OCI-LY3 (cell line): ENCODE measurements around the gene ASTN2.

Experiments used
- H2AFZ ChIP-seq: fragments of 200-600, 300-600 bp; shearing (Covaris generic); 2 replicates; pipeline ENCODE4 v1.6.0; 2014; ENCODE audit warnings: antibody characterized with exemption, low read depth, low read length
- H3K27ac ChIP-seq: fragments of 200-600, 300-600 bp; sonication (generic); 2 replicates; pipeline ENCODE4 v1.5.1; 2014; ENCODE audit warnings: mild to moderate bottlenecking, low read length, moderate library complexity, mixed read lengths
- H3K27me3 ChIP-seq: fragments of 200-600, 300-600 bp; sonication (generic); 2 replicates; pipeline ENCODE4 v1.6.1; 2014; ENCODE audit warnings: low read depth, low read length, mixed read lengths
- H3K36me3 ChIP-seq: fragments of 200-600, 300-600 bp; sonication (generic); replicated peaks from 2 replicates; pipeline ENCODE3; 2014; ENCODE audit warnings: low read depth, low read length, mixed read lengths
- H3K4me1 ChIP-seq: fragments of 300-600, 200-600 bp; sonication (generic); 2 replicates; pipeline ENCODE4 v1.6.1; 2014; ENCODE audit warnings: low read length, mixed read lengths
- H3K4me2 ChIP-seq: fragments of 200-600, 300-600 bp; sonication (generic); 2 replicates; pipeline ENCODE4 v1.6.1; 2014; ENCODE audit warnings: low read length, mixed read lengths
- H3K4me3 ChIP-seq: fragments of 300-600, 200-600 bp; sonication (generic); 2 replicates; pipeline ENCODE4 v1.5.1; 2014; ENCODE audit warnings: antibody characterized with exemption, mild to moderate bottlenecking, low read length, moderate library complexity
- H3K79me2 ChIP-seq: fragments of 300-600, 200-600 bp; shearing (Covaris generic); 2 replicates; pipeline ENCODE4 v1.6.1; 2014; ENCODE audit warnings: mild to moderate bottlenecking, low read length, mixed read lengths
- H3K9ac ChIP-seq: fragments of 300-600, 200-600 bp; shearing (Covaris generic); 2 replicates; pipeline ENCODE4 v1.6.0; 2014; ENCODE audit warnings: mild to moderate bottlenecking, low read length, moderate library complexity
- H3K9me3 ChIP-seq: fragments of 200-600, 300-600 bp; shearing (Covaris generic); 2 replicates; pipeline ENCODE4 v1.6.1; 2014; ENCODE audit warnings: low read length, mixed read lengths; ENCODE audit not compliant: insufficient read depth
- H4K20me1 ChIP-seq: fragments of 200-600, 300-600 bp; sonication (generic); 2 replicates; pipeline ENCODE4 v1.6.1; 2016; ENCODE audit warnings: low read length, mixed read lengths; ENCODE audit not compliant: insufficient read depth
- EZH2phosphoT487 ChIP-seq: fragments of 200-600 bp; shearing (Covaris generic); IDR thresholded peaks from 2 replicates; pipeline ENCODE4 v1.6.1; 2018; ENCODE audit warnings: antibody characterized with exemption, mixed run types, low read depth
- TF ChIP-seq, protein P1 (sequence below): fragments of 200-600, 300-600 bp; sonication (generic); IDR thresholded peaks from 2 replicates; pipeline ENCODE4 v1.5.1; 2014; ENCODE audit warnings: antibody characterized with exemption, low read length, low read depth

ASTN2 gene

DNA sequence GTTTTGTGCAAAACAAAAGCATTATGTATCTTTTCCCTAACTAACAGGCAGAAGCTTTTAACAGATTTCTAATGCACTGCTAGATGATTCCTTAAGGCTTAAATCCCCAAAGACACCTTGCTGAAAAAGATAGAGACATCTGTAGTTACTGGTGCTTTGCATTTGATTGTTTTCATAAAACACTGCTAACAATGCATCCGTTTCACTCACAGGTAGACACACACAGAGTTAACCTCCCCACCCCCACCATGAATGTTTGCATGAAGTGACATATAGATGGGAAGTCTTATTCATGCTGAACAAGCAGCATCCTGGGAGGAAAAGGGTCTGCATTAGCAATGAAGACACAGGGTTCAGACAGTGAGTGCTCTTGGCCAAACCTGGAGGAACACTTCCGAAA lies 100.9 kb downstream of the ASTN2 start:
- Histone ChIP-seq H3K27me3 (no peaks in the 10 kb centered on the region), H4K20me1 (no peaks in the 10 kb centered on the region), H3K9me3 (no peaks in the 10 kb centered on the region), H3K4me2 (no peak overlapping the region), H3K4me1 (no peaks in the 10 kb centered on the region), H3K36me3 (no peaks in the 10 kb centered on the region), H3K9ac (no peak overlapping the region), H3K4me3 (no peak overlapping the region), H3K79me2 (no peaks in the 10 kb centered on the region), H3K27ac (no peak overlapping the region), H2AFZ (no peak overlapping the region)
- TF ChIP-seq EZH2phosphoT487, result no peak
- TF ChIP-seq, protein P1, sequence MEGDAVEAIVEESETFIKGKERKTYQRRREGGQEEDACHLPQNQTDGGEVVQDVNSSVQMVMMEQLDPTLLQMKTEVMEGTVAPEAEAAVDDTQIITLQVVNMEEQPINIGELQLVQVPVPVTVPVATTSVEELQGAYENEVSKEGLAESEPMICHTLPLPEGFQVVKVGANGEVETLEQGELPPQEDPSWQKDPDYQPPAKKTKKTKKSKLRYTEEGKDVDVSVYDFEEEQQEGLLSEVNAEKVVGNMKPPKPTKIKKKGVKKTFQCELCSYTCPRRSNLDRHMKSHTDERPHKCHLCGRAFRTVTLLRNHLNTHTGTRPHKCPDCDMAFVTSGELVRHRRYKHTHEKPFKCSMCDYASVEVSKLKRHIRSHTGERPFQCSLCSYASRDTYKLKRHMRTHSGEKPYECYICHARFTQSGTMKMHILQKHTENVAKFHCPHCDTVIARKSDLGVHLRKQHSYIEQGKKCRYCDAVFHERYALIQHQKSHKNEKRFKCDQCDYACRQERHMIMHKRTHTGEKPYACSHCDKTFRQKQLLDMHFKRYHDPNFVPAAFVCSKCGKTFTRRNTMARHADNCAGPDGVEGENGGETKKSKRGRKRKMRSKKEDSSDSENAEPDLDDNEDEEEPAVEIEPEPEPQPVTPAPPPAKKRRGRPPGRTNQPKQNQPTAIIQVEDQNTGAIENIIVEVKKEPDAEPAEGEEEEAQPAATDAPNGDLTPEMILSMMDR, result no peak

DNA sequence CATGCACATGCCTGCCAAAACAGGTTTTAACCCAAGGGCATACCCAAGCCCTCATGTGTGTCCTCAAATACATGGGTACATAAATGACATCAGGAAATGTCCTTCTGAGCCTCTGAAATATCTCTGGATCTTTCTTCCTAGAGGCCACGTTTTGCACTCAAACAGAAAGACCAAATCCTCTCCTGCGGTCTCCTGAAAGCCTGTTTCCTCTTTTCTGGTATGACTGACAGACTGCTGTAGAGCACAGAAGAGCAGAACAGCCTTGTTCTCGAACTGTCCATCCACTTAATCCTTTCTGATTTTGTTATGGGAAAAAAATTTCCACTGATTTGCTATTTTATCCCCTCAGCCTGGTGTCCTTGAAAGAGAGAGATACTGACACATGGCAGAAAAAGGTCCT lies 107.2 kb downstream of the ASTN2 start:
- TF ChIP-seq, protein P1, result no peak
- TF ChIP-seq EZH2phosphoT487, result no peak
- Histone ChIP-seq H3K4me1 (no peaks in the 10 kb centered on the region), H2AFZ (no peak overlapping the region), H3K4me3 (no peak overlapping the region), H4K20me1 (no peaks in the 10 kb centered on the region), H3K9me3 (no peaks in the 10 kb centered on the region), H3K27ac (no peak overlapping the region), H3K36me3 (no peaks in the 10 kb centered on the region), H3K27me3 (0 out of 2 replicates have a peak, but pooled peaks cover 4% of the 10 kb centered on the region), H3K4me2 (no peak overlapping the region), H3K9ac (no peak overlapping the region), H3K79me2 (no peaks in the 10 kb centered on the region)

DNA sequence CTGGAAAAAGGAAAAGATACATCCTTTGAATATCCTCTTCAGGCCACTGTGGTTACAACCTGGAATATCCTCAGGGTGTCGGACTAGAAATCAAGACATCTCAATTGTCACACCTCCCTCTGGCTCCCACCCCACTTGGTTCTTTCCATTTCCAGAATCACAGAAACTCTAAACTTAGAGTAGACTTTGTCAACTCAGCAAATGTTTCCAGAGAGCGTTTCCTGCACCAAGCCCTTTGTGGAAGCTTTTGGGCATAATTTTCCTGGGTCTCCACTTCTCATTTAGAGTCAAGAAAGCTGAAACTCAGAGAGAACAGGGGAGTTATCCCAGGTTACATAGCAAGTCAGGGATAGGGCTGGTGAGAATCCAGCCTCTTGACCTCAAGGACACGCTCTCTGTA lies 108.8 kb downstream of the ASTN2 start:
- Histone ChIP-seq H3K27ac (no peak overlapping the region), H3K27me3 (0 out of 2 replicates have a peak, but pooled peaks cover 4% of the 10 kb centered on the region), H3K4me1 (no peaks in the 10 kb centered on the region), H3K4me3 (no peak overlapping the region), H3K4me2 (no peak overlapping the region), H3K36me3 (no peaks in the 10 kb centered on the region), H4K20me1 (no peaks in the 10 kb centered on the region), H2AFZ (no peak overlapping the region), H3K9ac (no peak overlapping the region), H3K79me2 (no peaks in the 10 kb centered on the region), H3K9me3 (no peaks in the 10 kb centered on the region)
- TF ChIP-seq, protein P1, result no peak
- TF ChIP-seq EZH2phosphoT487, result no peak

DNA sequence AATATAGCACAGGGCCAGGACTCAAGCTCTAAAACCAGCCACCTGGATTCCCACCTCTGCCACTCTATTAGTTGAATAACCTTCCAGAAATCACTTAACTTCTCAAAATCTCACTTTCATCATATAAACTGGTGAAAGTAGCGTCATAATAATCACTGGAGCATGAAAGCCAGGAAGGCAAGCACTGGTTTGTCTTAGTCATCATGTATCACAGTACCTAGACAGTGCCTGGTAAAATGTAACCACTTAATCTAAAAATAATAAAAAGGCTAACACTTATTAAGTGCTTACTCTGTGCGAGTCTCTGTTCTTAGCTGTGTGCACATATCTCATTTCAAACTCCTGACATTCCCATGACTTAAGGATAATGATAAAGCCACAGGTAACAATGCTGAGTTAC lies 109.4 kb downstream of the ASTN2 start:
- Histone ChIP-seq H3K27me3 (0 out of 2 replicates have a peak, but pooled peaks cover 4% of the 10 kb centered on the region), H3K36me3 (no peaks in the 10 kb centered on the region), H3K4me3 (no peak overlapping the region), H2AFZ (no peak overlapping the region), H3K9ac (no peak overlapping the region), H4K20me1 (no peaks in the 10 kb centered on the region), H3K9me3 (no peaks in the 10 kb centered on the region), H3K79me2 (no peaks in the 10 kb centered on the region), H3K4me1 (no peaks in the 10 kb centered on the region), H3K27ac (no peak overlapping the region), H3K4me2 (no peak overlapping the region)
- TF ChIP-seq EZH2phosphoT487, result no peak
- TF ChIP-seq, protein P1, result no peak
